ENCODE measurements around the gene HEXD.
A peak's percentile ranks its signal among the peaks of the same experiment; 100 is the strongest.
"Not testable (repeated sequence)": the region's sequence is repeated elsewhere in the genome, so short reads cannot be mapped to it uniquely, and the experiment has no call there.

The HEXD gene

GRCh38 chr17:82442643-82443464 lies 24.7 kb downstream of the HEXD start:
- no peak for DNase-seq

- no peak for DNase-seq
Observed at GRCh38 chr17:82443465-82444283, 25.5 kb downstream of the HEXD start.

- DNase-seq: no peak
Observed at GRCh38 chr17:82444284-82444893, 26.2 kb downstream of the HEXD start.

- DNase-seq: no peak
Observed at GRCh38 chr17:82444941-82445521, 26.9 kb downstream of the HEXD start.

- DNase-seq: no peak
Observed at GRCh38 chr17:82445542-82445941, 27.4 kb downstream of the HEXD start.

- DNase-seq: peak; percentile 53
Observed at GRCh38 chr17:82446124-82446523, 28.0 kb downstream of the HEXD start.

GRCh38 chr17:82446649-82447048 lies 28.5 kb downstream of the HEXD start:
- DNase-seq: no peak

- no peak for DNase-seq
Observed at GRCh38 chr17:82447876-82448275, 29.7 kb downstream of the HEXD start.

- DNase-seq: no peak
Observed at GRCh38 chr17:82449131-82449882, 31.2 kb downstream of the HEXD start.

- peak; percentile 52 for DNase-seq
Observed at GRCh38 chr17:82449883-82450356, 31.8 kb downstream of the HEXD start.

- DNase-seq: peak; percentile 97
Observed at GRCh38 chr17:82450357-82451106, 32.4 kb downstream of the HEXD start, which contains the start of gene CYBC1. Gene CYBC1, minus strand, starts transcription at chr17:82450752. Its CDS starts 1,498 bp downstream, at chr17:82449254.

GRCh38 chr17:82452162-82452561 lies 34.0 kb downstream of the HEXD start:
- no peak for DNase-seq

- DNase-seq: not testable (repeated sequence)
Observed at GRCh38 chr17:82453151-82453550, 35.0 kb downstream of the HEXD start.

GRCh38 chr17:82453706-82454105 lies 35.6 kb downstream of the HEXD start:
- DNase-seq: not testable (repeated sequence)

- DNase-seq: no peak
Observed at GRCh38 chr17:82457073-82457928, 39.2 kb downstream of the HEXD start.

GRCh38 chr17:82457929-82458178 lies 39.7 kb downstream of the HEXD start:
- no peak for DNase-seq

- DNase-seq: peak; percentile 100
Observed at GRCh38 chr17:82458179-82458884, 40.2 kb downstream of the HEXD start, which contains the start of gene NARF. Gene NARF, plus strand, starts transcription at chr17:82458741. Its CDS starts 63 bp downstream, at chr17:82458804.

- peak; percentile 69 for DNase-seq
Observed at GRCh38 chr17:82458885-82459424, 40.8 kb downstream of the HEXD start.

- not testable (repeated sequence) for DNase-seq
Observed at GRCh38 chr17:82459936-82460335, 41.8 kb downstream of the HEXD start.
